Endothelial cell of umbilical vein (primary cell): Measurements from ENCODE around the gene LHFPL2. TPM values are rescaled to one million over a fixed set of nuclear protein-coding genes. Genes with fewer than 3 reads are reported as not detected.

Source experiments
- BruUV-seq: library from RNA; stranded (reverse); fragments of 400-500 nt; replicated peaks from 2 replicates; lab custom pipeline; 2021; lab: Mats Ljungman, UMichigan
- CTCF ChIA-PET: fragments of 300-600, 350-600 bp; sonication (Branson Sonifier 250); formaldehyde crosslinking; loops from one replicate; lab custom pipeline; 2021; ENCODE audit warnings: antibody characterized with exemption, inconsistent platforms; lab: Charles Lee
- POLR2A ChIA-PET: fragments of 300-600, 350-600 bp; sonication (Branson Sonifier 250); formaldehyde crosslinking; loops from one replicate; lab custom pipeline; 2021; ENCODE audit warnings: antibody characterized with exemption, inconsistent platforms; lab: Charles Lee
- DNase-seq: peaks from one replicate; pipeline ENCODE4 v3.0.0-alpha.2; 2011; ENCODE audit warnings: low read depth, low spot score
- FAIRE-seq: peaks from 2 replicates; lab custom pipeline; 2011; peaks lifted over from hg19 to GRCh38; lab: Jason Lieb, UNC
- H2AFZ ChIP-seq: 2 replicates; pipeline ENCODE4 v1.6.0; 2012; ENCODE audit warnings: low read depth, low read length, control low read depth, inconsistent platforms
- H3K27ac ChIP-seq: 2 replicates; pipeline ENCODE4 v1.5.1; 2011; ENCODE audit warnings: low read depth, mild to moderate bottlenecking, control low read depth, low read length, moderate library complexity; ENCODE audit not compliant: insufficient read depth
- H3K27me3 ChIP-seq, 2 experiments: 2 replicates each; pipeline versions ENCODE4 v1.6.0 to v1.6.1; 2011; ENCODE audit warnings: low read length in 2 of 2, mixed read lengths in 1 of 2; ENCODE audit not compliant: control insufficient read depth in 2 of 2, insufficient read depth in 2 of 2
- H3K36me3 ChIP-seq, 2 experiments: 2 replicates in 1 of 2; 3 replicates in 1 of 2; pipeline ENCODE4 v1.5.1; 2011; ENCODE audit warnings: low read length in 2 of 2, mild to moderate bottlenecking in 1 of 2, moderate library complexity in 1 of 2; ENCODE audit not compliant: control insufficient read depth in 2 of 2, insufficient read depth in 2 of 2; ENCODE audit errors: extremely low read depth in 1 of 2
- H3K4me1 ChIP-seq: 3 replicates; pipeline ENCODE4 v1.5.1; 2011; ENCODE audit warnings: mild to moderate bottlenecking, low read length; ENCODE audit not compliant: control insufficient read depth, insufficient read depth; ENCODE audit errors: extremely low read depth
- H3K4me2 ChIP-seq: 2 replicates; pipeline ENCODE4 v1.6.1; 2011; ENCODE audit warnings: low read length, control low read depth, mixed read lengths; ENCODE audit not compliant: insufficient read depth
- H3K4me3 ChIP-seq, 3 experiments: fragments of 200-600 bp in 1 of 3; sonication (generic), shearing (Covaris generic) in 1 of 3; replicated peaks in 1 of 3; 2 replicates each; pipeline ENCODE4 v1.5.1; 2011 to 2016; ENCODE audit warnings: control low read depth in 3 of 3, low read length in 3 of 3, mild to moderate bottlenecking in 2 of 3, inconsistent platforms in 1 of 3, low read depth in 1 of 3, moderate library complexity in 1 of 3; ENCODE audit not compliant: insufficient read depth in 1 of 3
- H3K79me2 ChIP-seq: 2 replicates; pipeline ENCODE4 v1.6.0; 2012; ENCODE audit warnings: low read length, inconsistent platforms; ENCODE audit not compliant: control insufficient read depth, insufficient read depth
- H3K9ac ChIP-seq: replicated peaks from 2 replicates; pipeline ENCODE3; 2011; ENCODE audit warnings: low read length, control low read depth; ENCODE audit not compliant: insufficient read depth; ENCODE audit errors: extremely low read depth
- H3K9me1 ChIP-seq: replicated peaks from 3 replicates; pipeline ENCODE4 v1.6.0; 2011; ENCODE audit warnings: mild to moderate bottlenecking, low read length; ENCODE audit not compliant: control insufficient read depth, insufficient read depth; ENCODE audit errors: extremely low read depth
- H3K9me3 ChIP-seq: replicated peaks from 2 replicates; pipeline ENCODE4 v1.5.1; 2012; ENCODE audit warnings: low read length, inconsistent platforms; ENCODE audit not compliant: control insufficient read depth, insufficient read depth
- H4K20me1 ChIP-seq: replicated peaks from 2 replicates; pipeline ENCODE3; 2011; ENCODE audit warnings: mild to moderate bottlenecking, low read length; ENCODE audit not compliant: control insufficient read depth, insufficient read depth; ENCODE audit errors: extremely low read depth
- EZH2 ChIP-seq: IDR thresholded peaks from 2 replicates; pipeline ENCODE4 v1.6.1; 2012; ENCODE audit warnings: borderline replicate concordance, low read depth, mild to moderate bottlenecking, moderate library complexity, low read length, inconsistent platforms; ENCODE audit not compliant: severe bottlenecking
- FOS ChIP-seq: IDR thresholded peaks from 2 replicates; pipeline ENCODE4 v1.6.1; 2011; ENCODE audit warnings: mild to moderate bottlenecking, low read length, moderate library complexity, borderline replicate concordance; ENCODE audit not compliant: insufficient read depth
- GATA2 ChIP-seq: IDR thresholded peaks from 2 replicates; pipeline ENCODE4 v1.7.0; 2011; ENCODE audit warnings: low read depth, mild to moderate bottlenecking, moderate library complexity, mixed read lengths, low read length; ENCODE audit not compliant: insufficient read length, insufficient read depth
- JUN ChIP-seq: IDR thresholded peaks from 2 replicates; pipeline ENCODE4 v1.6.1; 2011; ENCODE audit warnings: borderline replicate concordance, low read depth; ENCODE audit not compliant: insufficient read length, insufficient read depth
- MYC ChIP-seq: IDR thresholded peaks from one replicate; pipeline ENCODE4 v1.6.1; 2011; ENCODE audit warnings: mild to moderate bottlenecking, low read depth, low read length
- POLR2A ChIP-seq: IDR thresholded peaks from 2 replicates; pipeline ENCODE4 v1.6.1; 2012; ENCODE audit warnings: low read depth, mild to moderate bottlenecking, control low read depth, low read length
- POLR2AphosphoS5 ChIP-seq: IDR thresholded peaks from 2 replicates; pipeline ENCODE4 v1.6.1; 2012; ENCODE audit warnings: low read depth, mild to moderate bottlenecking, control low read depth, low read length, moderate library complexity; ENCODE audit not compliant: insufficient read depth
- dilution Hi-C: fragments of 300-500 bp; cut with MboI; formaldehyde crosslinking; loops from one replicate; pipeline ENCODE4 v1.15.0; 2019; ENCODE audit warnings: low sequenced_read_pairs; ENCODE audit not compliant: extremely low pct_ligation_motif_present
- intact Hi-C: fragments of 100-400 bp; cut with micrococcal nuclease; formaldehyde crosslinking; loops from one replicate; pipeline ENCODE4 v1.10.0; 2022
- polyA plus RNA-seq, 4 experiments: library from polyadenylated mRNA; depleted of rRNA in 3 of 4; stranded (reverse) in 3 of 4; unstranded in 1 of 4; fragments of >200 nt; gene quantifications; 2 replicates each; pipeline versions ENCODE4 v1.2.1 to v1.2.3, GENCODE V29; 2011 to 2012; ENCODE audit warnings: missing spikeins in 1 of 4
- total RNA-seq: library from RNA; stranded (reverse); gene quantifications from 2 replicates; pipeline ENCODE4 v1.2.3, GENCODE V29; 2021
- TF ChIP-seq, protein P1 (sequence below): IDR thresholded peaks from 2 replicates; pipeline ENCODE4 v1.6.1; 2011; ENCODE audit not compliant: insufficient read depth, insufficient read length
- TF ChIP-seq, protein P2 (sequence below), 2 donors: IDR thresholded peaks; 1 replicate in 1 of 2; 2 replicates in 1 of 2; pipeline ENCODE4 v1.5.1; 2011; ENCODE audit warnings: low read length in 2 of 2, mild to moderate bottlenecking in 2 of 2, moderate library complexity in 2 of 2, control low read depth in 1 of 2, inconsistent platforms in 1 of 2, low read depth in 1 of 2; ENCODE audit not compliant: insufficient read depth in 1 of 2; ENCODE audit errors: extremely low read depth in 1 of 2

LHFPL2 gene
- total and polyA plus RNA-seq, 2 donors (not counting 3 experiments of a cell fraction or from before 2014, with no cell fraction given), result 9.6 to 36.3 TPM

DNA sequence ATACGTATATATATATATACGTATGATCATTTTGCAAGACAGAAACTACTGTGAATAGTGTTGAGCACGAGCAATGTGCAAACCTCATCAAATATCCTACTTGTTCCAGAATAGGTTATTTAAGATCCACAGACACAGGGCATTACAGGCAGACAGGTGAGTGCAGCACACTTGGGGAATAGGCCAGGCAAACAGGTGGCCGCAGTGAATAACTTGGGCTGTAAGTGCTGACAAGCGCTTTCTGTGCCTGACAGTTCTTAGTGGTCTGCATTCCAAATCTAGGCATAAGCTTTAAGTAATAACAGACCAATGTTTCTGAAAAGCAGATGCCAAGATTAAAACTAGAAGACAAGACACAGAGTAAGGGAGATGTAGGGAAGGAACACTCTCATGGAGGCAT, 77.9 kb downstream of the LHFPL2 start:
- no peaks in the 10 kb centered on the region for H3K36me3 ChIP-seq
- H3K9me1 ChIP-seq, result no peaks in the 10 kb centered on the region
- no peak for DNase-seq
- no peaks in the 10 kb centered on the region for H4K20me1 ChIP-seq
- TF ChIP-seq POLR2A (no peak), EZH2 (no peak), JUN (no peak), FOS (no peak), GATA2 (no peak), POLR2AphosphoS5 (no peak), MYC (no peak)
- TF ChIP-seq, protein P1, sequence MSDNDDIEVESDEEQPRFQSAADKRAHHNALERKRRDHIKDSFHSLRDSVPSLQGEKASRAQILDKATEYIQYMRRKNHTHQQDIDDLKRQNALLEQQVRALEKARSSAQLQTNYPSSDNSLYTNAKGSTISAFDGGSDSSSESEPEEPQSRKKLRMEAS, result no peak
- TF ChIP-seq, protein P2, sequence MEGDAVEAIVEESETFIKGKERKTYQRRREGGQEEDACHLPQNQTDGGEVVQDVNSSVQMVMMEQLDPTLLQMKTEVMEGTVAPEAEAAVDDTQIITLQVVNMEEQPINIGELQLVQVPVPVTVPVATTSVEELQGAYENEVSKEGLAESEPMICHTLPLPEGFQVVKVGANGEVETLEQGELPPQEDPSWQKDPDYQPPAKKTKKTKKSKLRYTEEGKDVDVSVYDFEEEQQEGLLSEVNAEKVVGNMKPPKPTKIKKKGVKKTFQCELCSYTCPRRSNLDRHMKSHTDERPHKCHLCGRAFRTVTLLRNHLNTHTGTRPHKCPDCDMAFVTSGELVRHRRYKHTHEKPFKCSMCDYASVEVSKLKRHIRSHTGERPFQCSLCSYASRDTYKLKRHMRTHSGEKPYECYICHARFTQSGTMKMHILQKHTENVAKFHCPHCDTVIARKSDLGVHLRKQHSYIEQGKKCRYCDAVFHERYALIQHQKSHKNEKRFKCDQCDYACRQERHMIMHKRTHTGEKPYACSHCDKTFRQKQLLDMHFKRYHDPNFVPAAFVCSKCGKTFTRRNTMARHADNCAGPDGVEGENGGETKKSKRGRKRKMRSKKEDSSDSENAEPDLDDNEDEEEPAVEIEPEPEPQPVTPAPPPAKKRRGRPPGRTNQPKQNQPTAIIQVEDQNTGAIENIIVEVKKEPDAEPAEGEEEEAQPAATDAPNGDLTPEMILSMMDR (IDR thresholded peaks at IDR 0.05; ENCODE audit: extremely low read depth in 1 of 2, insufficient read depth in 1 of 2, low read depth in 1 of 2, low read length in 2 of 2), result no peak
- no peak overlapping the region for H3K4me2 ChIP-seq
- H3K4me3 ChIP-seq, result no peak overlapping the region
- H2AFZ ChIP-seq, result no peak overlapping the region
- H3K27me3 ChIP-seq, result no peaks in the 10 kb centered on the region
- CTCF ChIA-PET, result no interaction called here
- H3K79me2 ChIP-seq, result peaks cover 17% of the 10 kb centered on the region
- dilution Hi-C loops, result no loop called here
- intact Hi-C loops, result no loop called here
- POLR2A ChIA-PET, result no interaction called here
- FAIRE-seq, result no peak
- peaks cover 39% of the 10 kb centered on the region for H3K4me1 ChIP-seq
- BruUV-seq, result no TSS peak
- H3K27ac ChIP-seq, result no peak overlapping the region
- H3K9ac ChIP-seq, result no peak overlapping the region
- H3K9me3 ChIP-seq, result no peaks in the 10 kb centered on the region
